ENCODE data around the gene B3GNT2.

- TF ChIP-seq, protein P1, sequence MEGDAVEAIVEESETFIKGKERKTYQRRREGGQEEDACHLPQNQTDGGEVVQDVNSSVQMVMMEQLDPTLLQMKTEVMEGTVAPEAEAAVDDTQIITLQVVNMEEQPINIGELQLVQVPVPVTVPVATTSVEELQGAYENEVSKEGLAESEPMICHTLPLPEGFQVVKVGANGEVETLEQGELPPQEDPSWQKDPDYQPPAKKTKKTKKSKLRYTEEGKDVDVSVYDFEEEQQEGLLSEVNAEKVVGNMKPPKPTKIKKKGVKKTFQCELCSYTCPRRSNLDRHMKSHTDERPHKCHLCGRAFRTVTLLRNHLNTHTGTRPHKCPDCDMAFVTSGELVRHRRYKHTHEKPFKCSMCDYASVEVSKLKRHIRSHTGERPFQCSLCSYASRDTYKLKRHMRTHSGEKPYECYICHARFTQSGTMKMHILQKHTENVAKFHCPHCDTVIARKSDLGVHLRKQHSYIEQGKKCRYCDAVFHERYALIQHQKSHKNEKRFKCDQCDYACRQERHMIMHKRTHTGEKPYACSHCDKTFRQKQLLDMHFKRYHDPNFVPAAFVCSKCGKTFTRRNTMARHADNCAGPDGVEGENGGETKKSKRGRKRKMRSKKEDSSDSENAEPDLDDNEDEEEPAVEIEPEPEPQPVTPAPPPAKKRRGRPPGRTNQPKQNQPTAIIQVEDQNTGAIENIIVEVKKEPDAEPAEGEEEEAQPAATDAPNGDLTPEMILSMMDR (IDR thresholded peaks at IDR 0.05): no peak
- TF ChIP-seq FOXJ3 (CRISPR knock-in tag; IDR thresholded peaks at IDR 0.05): no peak
- TF ChIP-seq RCOR1 (IDR thresholded peaks at IDR 0.05; ENCODE audit: low read length): no peak
- no peak for TF ChIP-seq POLR2AphosphoS5 (IDR thresholded peaks at IDR 0.05; ENCODE audit: low read depth, low read length)
- no peak for TF ChIP-seq EZH2phosphoT487 (IDR thresholded peaks at IDR 0.05; ENCODE audit: borderline replicate concordance, low read depth)
- TF ChIP-seq, protein P2, sequence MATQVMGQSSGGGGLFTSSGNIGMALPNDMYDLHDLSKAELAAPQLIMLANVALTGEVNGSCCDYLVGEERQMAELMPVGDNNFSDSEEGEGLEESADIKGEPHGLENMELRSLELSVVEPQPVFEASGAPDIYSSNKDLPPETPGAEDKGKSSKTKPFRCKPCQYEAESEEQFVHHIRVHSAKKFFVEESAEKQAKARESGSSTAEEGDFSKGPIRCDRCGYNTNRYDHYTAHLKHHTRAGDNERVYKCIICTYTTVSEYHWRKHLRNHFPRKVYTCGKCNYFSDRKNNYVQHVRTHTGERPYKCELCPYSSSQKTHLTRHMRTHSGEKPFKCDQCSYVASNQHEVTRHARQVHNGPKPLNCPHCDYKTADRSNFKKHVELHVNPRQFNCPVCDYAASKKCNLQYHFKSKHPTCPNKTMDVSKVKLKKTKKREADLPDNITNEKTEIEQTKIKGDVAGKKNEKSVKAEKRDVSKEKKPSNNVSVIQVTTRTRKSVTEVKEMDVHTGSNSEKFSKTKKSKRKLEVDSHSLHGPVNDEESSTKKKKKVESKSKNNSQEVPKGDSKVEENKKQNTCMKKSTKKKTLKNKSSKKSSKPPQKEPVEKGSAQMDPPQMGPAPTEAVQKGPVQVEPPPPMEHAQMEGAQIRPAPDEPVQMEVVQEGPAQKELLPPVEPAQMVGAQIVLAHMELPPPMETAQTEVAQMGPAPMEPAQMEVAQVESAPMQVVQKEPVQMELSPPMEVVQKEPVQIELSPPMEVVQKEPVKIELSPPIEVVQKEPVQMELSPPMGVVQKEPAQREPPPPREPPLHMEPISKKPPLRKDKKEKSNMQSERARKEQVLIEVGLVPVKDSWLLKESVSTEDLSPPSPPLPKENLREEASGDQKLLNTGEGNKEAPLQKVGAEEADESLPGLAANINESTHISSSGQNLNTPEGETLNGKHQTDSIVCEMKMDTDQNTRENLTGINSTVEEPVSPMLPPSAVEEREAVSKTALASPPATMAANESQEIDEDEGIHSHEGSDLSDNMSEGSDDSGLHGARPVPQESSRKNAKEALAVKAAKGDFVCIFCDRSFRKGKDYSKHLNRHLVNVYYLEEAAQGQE (IDR thresholded peaks at IDR 0.05; ENCODE audit: low read depth, low read length): no peak
Observed at GRCh38 chr2:62152000-62152399, 43.9 kb upstream of the B3GNT2 start.
